Lower leg skin (tissue), 3 donors: Measurements from ENCODE around the gene P2RX1.

Source experiments
- CTCF ChIP-seq, 3 donors: fragments of 450-650 bp; IDR thresholded peaks; one replicate each; pipeline ENCODE4 v1.5.1; 2016; ENCODE audit warnings: antibody characterized with exemption in 3 of 3, mild to moderate bottlenecking in 3 of 3, moderate library complexity in 2 of 3
- POLR2A ChIP-seq, 2 donors: fragments of 450-650 bp; IDR thresholded peaks; one replicate each; pipeline ENCODE4 v1.6.1; 2016 to 2017; ENCODE audit warnings: antibody characterized with exemption in 2 of 2, mild to moderate bottlenecking in 1 of 2, moderate library complexity in 1 of 2

DNA sequence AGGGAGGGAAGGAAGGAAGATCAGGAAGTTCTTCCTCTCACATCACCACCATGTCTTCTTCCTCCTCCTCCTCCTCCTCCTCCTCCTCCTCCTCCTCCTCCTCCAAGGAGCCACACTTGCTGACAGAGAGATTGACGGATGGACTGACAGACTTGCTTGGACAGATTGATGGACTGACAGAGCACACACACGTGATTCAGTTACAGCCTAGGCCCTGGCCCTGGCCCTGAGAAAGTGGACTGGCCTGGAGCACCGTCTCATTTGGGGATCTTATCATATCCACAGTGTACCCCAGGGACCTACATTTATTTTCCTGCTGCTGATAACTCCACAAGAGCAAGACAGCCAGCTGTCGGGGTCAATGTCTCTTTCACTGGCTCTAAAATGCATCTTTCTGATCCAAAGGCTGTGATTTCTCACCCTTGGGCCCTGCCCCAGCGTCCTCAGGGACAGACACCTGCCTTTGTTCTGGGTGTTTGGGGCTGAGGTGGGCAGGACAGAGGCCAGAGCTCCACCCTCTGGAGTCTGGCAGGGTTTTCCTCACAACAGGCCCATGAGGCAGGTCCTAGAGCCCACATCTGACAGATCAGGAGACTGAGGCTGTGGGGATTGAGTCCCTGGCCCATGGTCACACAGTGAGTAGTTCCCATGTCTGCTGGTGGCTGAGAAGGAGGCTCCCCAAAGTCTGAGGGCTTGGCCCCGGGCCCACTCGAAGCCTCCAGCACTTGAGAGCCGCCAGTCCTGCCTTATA, 2.3 kb upstream of the P2RX1 start:
- TF ChIP-seq CTCF (IDR thresholded peaks at IDR 0.05) (no peak), POLR2A (IDR thresholded peaks at IDR 0.05) (no peak)
